Stimulated activated effector memory CD8-positive, alpha-beta T cell treated with anti-CD3 and anti-CD28 coated beads, Interleukin-12 subunit alpha, Interleukin-12 subunit beta, amount 100 ng/mL, for 72 hours (primary cell): ENCODE results near the gene DFFA.
"Not testable (repeated sequence)": the region's sequence is repeated elsewhere in the genome, so short reads cannot be mapped to it uniquely, and the experiment has no call there.

ENCODE experiments used
- ATAC-seq: fragments of 150-1000 bp; cut with Tn5 transposase; 2 replicates; pipeline ENCODE4 v1.10.0; 2021
- DNase-seq, 2 donors: peaks; one replicate each; pipeline ENCODE4 v3.0.0; 2021 to 2022; ENCODE audit warnings: low spot score in 2 of 2
- H3K27ac Mint-ChIP-seq: one replicate; pipeline ENCODE4 v1.8.0; 2022; ENCODE audit warnings: mild to moderate bottlenecking, mixed read lengths
- H3K36me3 Mint-ChIP-seq: one replicate; pipeline ENCODE4 v1.8.0; 2022; ENCODE audit warnings: mild to moderate bottlenecking, mixed read lengths
- H3K4me1 Mint-ChIP-seq: one replicate; pipeline ENCODE4 v1.8.0; 2022; ENCODE audit warnings: mixed read lengths
- H3K4me3 Mint-ChIP-seq: one replicate; pipeline ENCODE4 v1.8.0; 2022; ENCODE audit warnings: mild to moderate bottlenecking, mixed read lengths
- H3K9me3 Mint-ChIP-seq: one replicate; pipeline ENCODE4 v1.8.0; 2022; ENCODE audit warnings: mixed read lengths

DFFA gene

GRCh38 chr1:10457462-10457861 is 14.9 kb downstream of the DFFA start:
- ATAC-seq, H3K4me3 Mint-ChIP-seq, H3K27ac Mint-ChIP-seq, H3K9me3 Mint-ChIP-seq, DNase-seq, H3K4me1 Mint-ChIP-seq: not testable (repeated sequence)
- H3K36me3 Mint-ChIP-seq, result peaks cover 59% of the 10 kb centered on the region

GRCh38 chr1:10456661-10457060 is 15.7 kb downstream of the DFFA start:
- Mint-ChIP-seq H3K4me1 (no peaks in the 10 kb centered on the region), H3K27ac (no peak overlapping the region), H3K4me3 (no peak overlapping the region), H3K9me3 (no peaks in the 10 kb centered on the region), H3K36me3 (peaks cover 51% of the 10 kb centered on the region)
- DNase-seq (no peak), ATAC-seq (no peak)

DNA sequence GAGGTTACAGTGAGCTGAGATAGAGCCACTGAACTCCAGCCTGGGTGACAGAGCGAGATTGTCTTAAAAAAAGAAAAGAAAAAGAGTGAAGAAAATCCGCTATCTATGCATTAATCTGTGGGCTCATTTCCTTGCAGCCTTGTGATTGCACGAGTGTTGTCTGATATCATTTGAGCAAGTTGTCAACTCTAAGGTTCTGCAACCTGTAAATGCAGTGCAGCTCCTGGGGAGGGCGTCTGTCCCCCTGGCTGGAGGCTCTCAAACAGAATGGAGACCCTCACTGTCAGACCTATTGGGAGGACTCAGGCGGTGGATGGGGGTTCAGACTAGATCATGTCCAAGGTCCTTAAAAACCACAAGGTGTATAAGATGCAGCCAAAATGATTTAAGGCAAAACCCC is 16.3 kb downstream of the DFFA start:
- H3K9me3 Mint-ChIP-seq, result no peaks in the 10 kb centered on the region
- peaks cover 45% of the 10 kb centered on the region for H3K36me3 Mint-ChIP-seq
- H3K4me1 Mint-ChIP-seq, result no peaks in the 10 kb centered on the region
- H3K27ac Mint-ChIP-seq, result no peak overlapping the region
- DNase-seq, result no peak
- no peak for ATAC-seq
- H3K4me3 Mint-ChIP-seq, result no peak overlapping the region

- H3K4me3 Mint-ChIP-seq, result no peak overlapping the region
- H3K4me1 Mint-ChIP-seq, result no peaks in the 10 kb centered on the region
- no peak for ATAC-seq
- DNase-seq, result no peak
- H3K9me3 Mint-ChIP-seq, result no peaks in the 10 kb centered on the region
- H3K27ac Mint-ChIP-seq, result no peak overlapping the region
- peaks cover 7% of the 10 kb centered on the region for H3K36me3 Mint-ChIP-seq
Measured at GRCh38 chr1:10451287-10451686, 21.0 kb downstream of the DFFA start.

GRCh38 chr1:10450836-10451235 is 21.5 kb downstream of the DFFA start:
- Mint-ChIP-seq H3K4me1 (no peaks in the 10 kb centered on the region), H3K27ac (no peak overlapping the region), H3K4me3 (no peak overlapping the region), H3K9me3 (no peaks in the 10 kb centered on the region), H3K36me3 (peaks cover 2% of the 10 kb centered on the region)
- no peak for DNase-seq
- no peak for ATAC-seq

GRCh38 chr1:10450156-10450814 is 22.0 kb downstream of the DFFA start:
- H3K9me3 Mint-ChIP-seq, result no peaks in the 10 kb centered on the region
- H3K4me3 Mint-ChIP-seq, result no peak overlapping the region
- DNase-seq (no peak), ATAC-seq (no peak)
- no peaks in the 10 kb centered on the region for H3K36me3 Mint-ChIP-seq
- H3K27ac Mint-ChIP-seq, result no peak overlapping the region
- no peaks in the 10 kb centered on the region for H3K4me1 Mint-ChIP-seq

DNA sequence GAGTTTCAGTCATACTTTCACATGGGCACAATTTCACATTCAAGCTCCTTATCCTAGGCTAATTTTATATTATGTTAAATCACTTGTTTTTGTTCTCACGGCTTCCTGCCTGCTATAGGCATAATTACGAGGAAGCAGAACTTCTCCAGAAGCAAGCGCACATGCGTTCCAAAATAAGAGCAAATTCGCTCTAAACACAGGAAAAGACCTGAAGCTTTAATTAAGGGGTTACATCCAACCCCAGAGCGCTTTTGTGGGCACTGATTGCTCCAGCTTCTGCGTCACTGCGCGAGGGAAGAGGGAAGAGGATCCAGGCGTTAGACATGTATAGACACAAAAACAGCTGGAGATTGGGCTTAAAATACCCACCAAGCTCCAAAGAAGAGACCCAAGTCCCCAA is 22.6 kb downstream of the DFFA start, which contains the start of gene CORT:
TSS of gene CORT (plus strand) at position 281 of the 400 bp plus-strand sequence. CDS start 193 bp downstream, outside the sequence.
- no peaks in the 10 kb centered on the region for H3K4me1 Mint-ChIP-seq
- no peak within 1 kb of the TSS for H3K4me3 Mint-ChIP-seq
- H3K9me3 Mint-ChIP-seq, result no peaks in the 10 kb centered on the region
- H3K27ac Mint-ChIP-seq, result no peak within 1 kb of the TSS
- H3K36me3 Mint-ChIP-seq, result no peaks in the 10 kb centered on the region
- no peak for DNase-seq
- no peak for ATAC-seq

GRCh38 chr1:10446790-10447422 is 25.4 kb downstream of the DFFA start:
- ATAC-seq (no peak), DNase-seq (no peak)
- Mint-ChIP-seq H3K36me3 (no peaks in the 10 kb centered on the region), H3K9me3 (no peaks in the 10 kb centered on the region), H3K27ac (no peak overlapping the region), H3K4me1 (no peaks in the 10 kb centered on the region), H3K4me3 (no peak overlapping the region)

- H3K9me3 Mint-ChIP-seq, result no peaks in the 10 kb centered on the region
- no peaks in the 10 kb centered on the region for H3K4me1 Mint-ChIP-seq
- H3K4me3 Mint-ChIP-seq, result no peak overlapping the region
- no peaks in the 10 kb centered on the region for H3K36me3 Mint-ChIP-seq
- ATAC-seq (peak; percentile 95), DNase-seq (no peak)
- peak overlapping the region; percentile 34 for H3K27ac Mint-ChIP-seq
Measured at GRCh38 chr1:10444795-10445397, 27.4 kb downstream of the DFFA start.

DNA sequence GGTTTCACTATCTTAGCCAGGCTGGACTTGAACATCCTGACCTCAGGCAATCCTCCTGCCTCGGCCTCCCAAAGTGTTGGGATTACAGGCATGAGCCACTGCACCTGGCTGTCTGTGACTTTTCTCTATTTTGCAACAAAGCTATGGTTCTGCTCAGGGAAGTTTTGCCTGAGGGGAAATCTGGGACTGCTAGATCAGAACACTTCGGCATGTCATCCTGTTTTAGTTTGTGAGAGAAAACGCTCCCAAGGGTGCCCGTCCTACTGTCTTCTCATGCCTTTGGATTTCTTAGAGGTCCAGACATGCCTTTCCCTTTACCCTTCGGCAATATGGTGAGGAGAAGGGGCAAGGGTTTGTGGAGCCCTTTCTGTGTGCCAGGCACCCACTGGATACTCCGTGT is 28.1 kb downstream of the DFFA start:
- Mint-ChIP-seq H3K4me1 (no peaks in the 10 kb centered on the region), H3K36me3 (no peaks in the 10 kb centered on the region), H3K27ac (peak overlapping the region; percentile 34), H3K4me3 (no peak overlapping the region), H3K9me3 (no peaks in the 10 kb centered on the region)
- ATAC-seq (no peak), DNase-seq (no peak)

DNA sequence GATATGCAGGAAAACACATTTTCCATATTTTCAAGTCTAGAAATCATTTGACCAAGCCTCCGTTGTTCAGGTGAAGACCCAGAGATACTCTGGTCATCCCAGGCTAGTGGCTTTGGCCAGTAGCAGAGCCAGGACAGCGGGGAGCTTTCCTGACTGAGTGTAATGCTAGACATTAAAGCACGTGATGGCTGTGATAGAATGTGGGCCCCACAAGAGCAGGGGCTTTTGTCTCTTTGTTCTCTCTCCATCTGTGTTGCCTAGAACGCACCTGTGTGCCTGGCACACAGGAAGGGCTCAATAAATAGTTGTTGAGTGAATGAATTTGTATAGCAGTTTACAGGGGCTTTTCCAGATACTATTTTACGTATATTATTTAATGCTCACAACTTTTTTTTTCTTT is 31.5 kb downstream of the DFFA start:
- no peak for DNase-seq
- no peaks in the 10 kb centered on the region for H3K9me3 Mint-ChIP-seq
- no peak overlapping the region for H3K27ac Mint-ChIP-seq
- no peak for ATAC-seq
- no peak overlapping the region for H3K4me3 Mint-ChIP-seq
- H3K4me1 Mint-ChIP-seq, result no peaks in the 10 kb centered on the region
- no peaks in the 10 kb centered on the region for H3K36me3 Mint-ChIP-seq

DNA sequence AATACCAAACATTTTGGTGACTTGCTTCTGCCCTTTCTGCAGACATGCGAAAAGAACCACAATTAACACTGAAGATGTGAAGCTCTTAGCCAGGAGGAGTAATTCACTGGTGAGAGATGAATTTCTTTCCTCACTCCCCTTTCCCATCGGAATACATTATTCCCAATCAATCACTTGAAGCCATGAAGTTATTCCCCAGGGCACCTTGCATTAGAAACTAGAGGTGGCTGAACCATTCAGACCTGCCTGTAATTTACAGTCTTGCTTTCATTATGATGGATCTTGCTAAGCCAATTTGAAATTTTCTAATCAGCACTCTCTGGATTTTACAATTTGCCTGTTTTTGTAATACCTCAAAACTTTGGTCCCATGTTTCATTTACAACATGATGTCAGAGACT is 32.0 kb downstream of the DFFA start:
- H3K9me3 Mint-ChIP-seq, result no peaks in the 10 kb centered on the region
- no peaks in the 10 kb centered on the region for H3K36me3 Mint-ChIP-seq
- no peak for DNase-seq
- no peak overlapping the region for H3K27ac Mint-ChIP-seq
- no peak overlapping the region for H3K4me3 Mint-ChIP-seq
- no peaks in the 10 kb centered on the region for H3K4me1 Mint-ChIP-seq
- ATAC-seq, result no peak

DNA sequence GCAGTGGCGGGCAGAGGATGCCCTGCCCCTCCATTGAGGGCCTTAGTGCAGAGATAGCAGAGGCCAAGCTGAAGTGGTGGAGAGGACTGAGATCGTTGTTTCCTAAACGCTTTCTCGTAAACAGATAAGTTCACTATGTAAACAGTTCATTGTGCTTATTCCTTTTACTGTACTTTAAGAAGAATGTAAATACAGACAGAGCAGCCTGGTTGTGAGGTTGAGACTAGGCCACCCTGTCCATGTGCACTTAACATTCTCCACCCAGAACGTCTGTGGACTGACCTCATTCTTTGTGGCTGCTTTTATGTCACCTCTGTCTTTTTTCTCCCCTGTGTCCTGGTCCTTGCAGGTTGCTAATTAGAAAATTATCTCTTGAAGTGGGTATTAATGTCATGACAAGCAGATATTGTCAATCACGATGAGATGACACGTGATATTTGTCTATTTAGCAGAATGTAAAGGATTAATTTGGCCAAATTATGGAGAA is 33.6 kb downstream of the DFFA start:
- no peak overlapping the region for H3K27ac Mint-ChIP-seq
- H3K9me3 Mint-ChIP-seq, result no peaks in the 10 kb centered on the region
- no peak for DNase-seq
- H3K4me1 Mint-ChIP-seq, result no peaks in the 10 kb centered on the region
- H3K36me3 Mint-ChIP-seq, result no peaks in the 10 kb centered on the region
- no peak for ATAC-seq
- no peak overlapping the region for H3K4me3 Mint-ChIP-seq

DNA sequence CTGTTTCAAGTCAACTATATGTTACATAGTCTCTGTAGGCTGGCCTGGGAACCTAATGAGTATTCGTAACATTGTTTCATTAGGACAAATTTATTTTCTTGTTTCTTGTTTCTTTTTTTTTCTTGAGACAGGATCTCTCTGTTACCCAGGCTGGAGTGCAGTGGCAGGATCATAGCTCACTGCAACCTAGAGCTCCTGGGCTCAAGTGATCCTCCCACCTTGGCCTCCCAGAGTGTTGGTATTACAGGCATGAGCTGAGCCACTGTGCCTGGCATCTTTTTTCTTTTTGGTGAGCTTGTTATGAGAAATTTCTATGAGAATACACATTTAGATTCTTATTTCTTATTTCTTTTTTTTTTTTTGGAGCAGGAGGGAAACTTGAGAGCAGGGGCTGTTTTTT is 35.3 kb downstream of the DFFA start:
- no peaks in the 10 kb centered on the region for H3K9me3 Mint-ChIP-seq
- H3K4me1 Mint-ChIP-seq, result no peaks in the 10 kb centered on the region
- ATAC-seq (no peak), DNase-seq (no peak)
- no peak overlapping the region for H3K4me3 Mint-ChIP-seq
- no peaks in the 10 kb centered on the region for H3K36me3 Mint-ChIP-seq
- no peak overlapping the region for H3K27ac Mint-ChIP-seq

DNA sequence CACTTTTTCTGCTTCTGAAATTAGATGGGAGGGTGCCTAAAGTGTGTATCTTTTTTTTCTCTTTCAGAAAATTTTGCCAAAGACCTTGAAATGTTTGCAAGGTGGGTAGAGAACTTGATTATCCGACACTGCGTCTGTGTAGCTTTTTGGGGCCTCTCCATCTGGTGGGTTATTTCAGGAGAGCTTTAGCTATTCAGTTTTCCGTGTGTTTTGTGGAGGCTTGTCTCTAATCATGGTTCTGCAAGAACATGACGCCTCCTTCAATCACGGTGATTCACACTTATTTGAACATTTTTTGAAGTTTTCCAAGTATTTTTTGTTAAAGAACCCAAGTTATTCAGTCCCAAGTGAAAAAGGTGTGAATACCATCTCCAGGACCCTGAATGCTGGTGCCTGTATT is 37.7 kb downstream of the DFFA start:
- DNase-seq (no peak), ATAC-seq (no peak)
- Mint-ChIP-seq H3K4me3 (no peak overlapping the region), H3K27ac (no peak overlapping the region), H3K36me3 (peaks cover 19% of the 10 kb centered on the region), H3K4me1 (peaks cover 7% of the 10 kb centered on the region), H3K9me3 (no peaks in the 10 kb centered on the region)

GRCh38 chr1:10433790-10434189 is 38.5 kb downstream of the DFFA start:
- H3K4me1 Mint-ChIP-seq, result peaks cover 7% of the 10 kb centered on the region
- DNase-seq (no peak), ATAC-seq (no peak)
- no peak overlapping the region for H3K27ac Mint-ChIP-seq
- no peaks in the 10 kb centered on the region for H3K9me3 Mint-ChIP-seq
- no peak overlapping the region for H3K4me3 Mint-ChIP-seq
- H3K36me3 Mint-ChIP-seq, result peaks cover 19% of the 10 kb centered on the region
